NCI-H748 (cell line): ENCODE results near the gene OGFOD1.

Experiments
- DNase-seq: peaks from one replicate; lab custom pipeline; 2025; ENCODE audit not compliant: unreplicated experiment; lab: John Stamatoyannopoulos, UW

OGFOD1 gene

GRCh38 chr16:56426585-56426984, 24.8 kb upstream of the OGFOD1 start:
- DNase-seq, result no peak

GRCh38 chr16:56428091-56428490, 23.3 kb upstream of the OGFOD1 start:
- no peak for DNase-seq

GRCh38 chr16:56436258-56436657, 15.1 kb upstream of the OGFOD1 start:
- no peak for DNase-seq

- DNase-seq, result no peak
Observed at GRCh38 chr16:56438038-56438437, 13.3 kb upstream of the OGFOD1 start.

GRCh38 chr16:56447286-56447685, 4.1 kb upstream of the OGFOD1 start:
- DNase-seq, result no peak

- no peak for DNase-seq
Observed at GRCh38 chr16:56448005-56448404, 3.3 kb upstream of the OGFOD1 start.

- peak; percentile 24 for DNase-seq
Observed at GRCh38 chr16:56450275-56450985, 924 bp upstream of the OGFOD1 start.

GRCh38 chr16:56451753-56452689, 667 bp downstream of the OGFOD1 start:
- peak; percentile 37 for DNase-seq

- no peak for DNase-seq
Observed at GRCh38 chr16:56457927-56458470, 6.6 kb downstream of the OGFOD1 start.

GRCh38 chr16:56460101-56460500, 8.7 kb downstream of the OGFOD1 start:
- DNase-seq, result no peak

- no peak for DNase-seq
Observed at GRCh38 chr16:56462064-56462796, 10.9 kb downstream of the OGFOD1 start.

- no peak for DNase-seq
Observed at GRCh38 chr16:56463153-56463552, 11.8 kb downstream of the OGFOD1 start.

GRCh38 chr16:56466344-56466743, 15.0 kb downstream of the OGFOD1 start:
- no peak for DNase-seq

- no peak for DNase-seq
Observed at GRCh38 chr16:56468800-56469199, 17.4 kb downstream of the OGFOD1 start.

GRCh38 chr16:56469748-56470147, 18.4 kb downstream of the OGFOD1 start:
- DNase-seq, result no peak

- no peak for DNase-seq
Observed at GRCh38 chr16:56470232-56470631, 18.9 kb downstream of the OGFOD1 start.

GRCh38 chr16:56470666-56471065, 19.3 kb downstream of the OGFOD1 start:
- DNase-seq, result no peak

- no peak for DNase-seq
Observed at GRCh38 chr16:56475201-56475600, 23.8 kb downstream of the OGFOD1 start.

- no peak for DNase-seq
Observed at GRCh38 chr16:56477096-56477878, 25.9 kb downstream of the OGFOD1 start.

GRCh38 chr16:56478281-56479049, 27.1 kb downstream of the OGFOD1 start:
- DNase-seq, result no peak
